Stimulated activated CD8-positive, alpha-beta memory T cell treated with anti-CD3 and anti-CD28 coated beads, Interleukin-15, amount 100 ng/mL, for 48 hours (primary cell): Measurements from ENCODE around the gene SCYL2.
A peak's percentile ranks its signal among the peaks of the same experiment; 100 is the strongest.
"Not testable (repeated sequence)": the region's sequence is repeated elsewhere in the genome, so short reads cannot be mapped to it uniquely, and the experiment has no call there.

Source experiments
- DNase-seq, 2 donors: peaks; one replicate each; pipeline ENCODE4 v3.0.0-alpha.2; 2020; ENCODE audit warnings: low read depth in 2 of 2

SCYL2 gene

DNA sequence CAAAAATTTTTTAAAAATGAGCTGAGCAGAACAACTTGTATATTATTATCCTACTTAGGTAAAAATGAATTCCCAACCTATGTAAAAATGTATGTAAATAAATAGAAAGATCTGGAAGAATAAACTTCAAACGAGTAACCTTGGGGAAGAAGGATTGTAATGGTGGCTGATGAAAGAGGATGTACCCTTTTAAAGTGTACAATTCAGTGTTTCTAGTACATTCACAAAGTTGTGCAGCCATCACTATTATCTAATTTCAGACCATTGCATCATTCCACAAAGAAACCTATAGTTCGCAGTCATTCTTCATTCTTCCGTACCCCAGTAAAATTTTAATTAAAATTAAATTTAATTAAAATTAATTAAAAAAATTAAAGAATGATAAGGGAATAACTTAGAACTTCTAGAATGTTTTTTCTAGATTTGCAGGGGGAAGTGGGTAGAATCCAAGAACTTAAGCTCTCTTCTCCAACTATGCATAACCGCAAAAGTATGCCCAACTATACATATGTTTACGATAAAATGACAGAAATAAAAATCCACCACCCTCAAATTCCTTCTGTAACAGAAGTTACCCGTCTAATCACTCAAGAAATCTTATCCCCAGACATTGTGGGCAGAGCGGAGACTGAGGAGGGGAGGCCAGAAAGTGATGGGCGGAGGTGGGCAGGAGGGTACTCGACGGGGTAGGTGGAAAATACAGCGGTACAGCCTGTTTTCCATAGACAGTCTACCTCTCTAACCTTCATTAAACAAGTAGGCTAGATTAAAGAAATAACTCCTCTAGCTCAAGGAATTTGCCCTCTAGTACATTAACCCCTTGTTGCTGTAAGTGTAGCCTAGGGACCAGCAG is 1.0 kb upstream of the SCYL2 start:
- DNase-seq: no peak

GRCh38 chr12:100266585-100266834 is 467 bp upstream of the SCYL2 start:
- DNase-seq: peak in 1 of 2 donors; percentile 88

DNA sequence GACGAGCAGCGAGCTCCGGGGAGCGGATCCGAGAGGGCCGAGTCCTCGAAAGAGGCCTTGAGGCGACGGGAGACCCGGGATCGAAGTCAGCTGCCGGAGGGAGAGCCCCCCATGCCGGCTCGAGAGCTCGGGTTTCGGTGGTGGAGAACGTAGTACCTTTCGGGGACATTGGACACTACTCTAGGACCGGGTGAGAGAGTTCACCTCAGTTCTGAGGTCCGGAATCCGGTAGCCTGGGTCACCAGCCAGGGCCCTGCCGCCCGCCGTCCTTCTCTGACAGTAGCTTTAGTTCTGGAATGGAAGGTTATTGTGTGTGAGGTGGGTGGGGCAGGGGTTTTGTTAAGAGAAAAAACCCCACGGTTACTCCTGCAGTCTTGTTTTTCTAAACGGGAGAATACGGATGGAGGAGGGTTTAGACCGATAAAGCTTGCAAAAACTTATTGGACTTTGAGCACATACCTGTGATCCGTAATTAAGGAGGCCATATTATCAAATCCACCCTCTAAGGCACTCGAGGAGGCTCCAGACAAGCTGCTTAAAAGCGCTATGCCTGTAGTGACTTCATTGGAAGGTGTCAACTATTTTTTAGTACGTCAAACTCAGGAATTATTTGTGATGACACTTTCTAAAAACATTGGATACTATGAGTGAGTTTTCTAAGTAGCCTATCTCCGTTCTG is 765 bp downstream of the SCYL2 start:
- peak in 1 of 2 donors; percentile 1 for DNase-seq

GRCh38 chr12:100268835-100269564 is 2.0 kb downstream of the SCYL2 start:
- DNase-seq: no peak

DNA sequence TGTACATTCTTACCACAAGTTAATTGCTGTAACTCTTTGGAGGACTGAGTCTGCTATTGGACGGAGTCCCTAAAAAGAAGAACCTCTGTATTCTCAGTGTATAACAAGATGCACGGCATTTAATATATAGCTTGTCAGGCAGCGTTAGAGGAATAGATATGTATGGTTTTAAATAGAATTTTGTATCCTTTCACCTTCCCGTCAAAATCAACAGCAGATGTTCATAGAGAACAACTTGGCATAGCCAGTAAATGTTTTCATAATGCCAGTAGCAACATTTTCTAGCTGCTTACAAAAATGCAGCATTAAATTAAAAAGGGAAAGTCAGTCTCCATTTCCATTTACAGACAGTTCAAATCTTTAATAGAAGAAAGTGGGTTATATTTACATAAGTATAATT is 6.8 kb downstream of the SCYL2 start:
- no peak for DNase-seq

- no peak for DNase-seq
Observed at GRCh38 chr12:100274291-100274690, 7.3 kb downstream of the SCYL2 start.

- DNase-seq: no peak
Observed at GRCh38 chr12:100279159-100279558, 12.2 kb downstream of the SCYL2 start.

DNA sequence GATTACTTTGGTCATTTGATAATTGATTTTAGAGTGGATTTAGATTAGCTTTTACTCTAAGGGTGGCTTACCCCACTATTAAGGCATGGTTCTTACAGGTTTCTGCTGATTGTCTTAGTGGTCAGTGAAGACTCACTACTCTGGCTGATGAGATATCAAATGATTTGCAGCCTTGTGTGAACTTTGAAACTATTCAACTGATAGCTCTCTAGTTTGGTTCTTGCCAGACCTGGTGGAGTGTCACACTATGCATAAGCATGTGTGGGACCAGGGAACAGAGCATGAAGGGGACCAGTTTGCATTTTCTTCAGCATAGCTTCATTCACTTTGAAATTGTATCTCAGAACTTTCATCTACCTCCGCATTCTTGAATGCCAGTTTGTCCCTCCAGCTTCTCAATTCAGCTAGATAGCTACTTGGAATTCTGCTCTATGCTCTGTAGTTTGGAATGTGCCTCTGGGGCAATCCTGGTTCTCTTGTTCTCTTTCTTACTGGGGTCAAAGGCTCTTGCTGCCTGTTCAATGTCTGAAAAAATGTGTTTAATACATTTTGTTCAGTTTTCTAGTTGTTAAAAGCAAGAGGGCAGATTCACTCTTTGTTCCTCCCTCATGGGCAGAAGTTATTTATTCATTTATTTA is 12.7 kb downstream of the SCYL2 start:
- no peak for DNase-seq

- not testable (repeated sequence) for DNase-seq
Observed at GRCh38 chr12:100284556-100284955, 17.6 kb downstream of the SCYL2 start.

DNA sequence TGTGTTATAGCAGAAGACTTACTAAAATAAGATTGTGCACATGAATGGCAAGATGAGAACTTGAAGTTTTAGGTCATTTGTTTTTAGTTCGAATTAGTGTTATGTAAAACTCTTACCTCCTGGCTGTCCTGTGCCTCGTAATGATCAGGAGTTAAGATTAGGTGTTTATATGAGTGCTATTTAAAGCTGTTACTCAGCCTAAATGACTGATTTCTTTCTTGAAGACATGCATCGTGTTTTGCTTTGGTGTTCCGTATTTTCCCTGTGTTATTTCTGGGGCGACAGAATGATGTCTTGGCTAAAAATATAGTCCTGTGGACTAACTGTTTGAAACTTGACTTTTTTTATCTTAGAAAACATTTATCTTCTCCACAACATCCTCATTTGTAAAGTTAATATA is 22.1 kb downstream of the SCYL2 start:
- no peak for DNase-seq

DNA sequence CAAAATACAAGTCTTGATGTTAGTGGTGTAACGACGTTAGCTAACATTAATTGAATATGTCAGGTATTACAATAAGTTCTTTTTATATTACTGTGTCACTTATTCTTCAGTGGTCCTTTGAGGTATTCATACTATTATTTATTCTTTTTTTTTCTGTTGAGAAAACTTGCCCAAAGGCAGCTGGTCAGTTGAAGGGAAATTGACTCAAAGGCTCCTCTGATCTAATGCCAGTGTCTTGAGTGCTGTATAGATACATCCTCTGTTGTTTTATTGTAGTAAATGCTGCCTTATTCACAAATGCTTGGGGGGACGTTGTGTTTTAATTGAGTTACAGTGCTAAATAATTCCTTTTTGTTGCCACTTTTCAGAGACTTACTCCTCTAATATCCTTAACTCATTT is 23.0 kb downstream of the SCYL2 start:
- no peak for DNase-seq

DNA sequence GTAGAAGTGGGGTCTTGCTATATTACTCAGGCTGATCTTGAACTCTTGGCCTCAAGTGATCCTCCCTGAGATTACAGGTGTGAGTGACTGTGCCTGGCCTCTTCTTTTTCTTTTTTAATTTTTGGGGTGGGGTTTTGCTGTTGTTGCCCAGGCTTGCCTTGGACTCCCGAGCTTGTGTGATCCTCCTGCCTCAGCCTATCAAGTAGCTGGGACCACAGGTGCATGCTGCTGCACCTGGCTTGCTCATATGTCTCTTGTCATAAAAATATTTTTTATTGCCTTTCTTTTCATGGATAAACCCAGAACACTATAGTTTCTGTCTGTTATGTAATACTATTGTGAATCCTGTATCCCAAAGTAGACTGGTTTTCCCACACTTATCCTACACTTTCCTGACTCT is 26.0 kb downstream of the SCYL2 start:
- DNase-seq: no peak

GRCh38 chr12:100294366-100294765 is 27.4 kb downstream of the SCYL2 start:
- DNase-seq: not testable (repeated sequence)

GRCh38 chr12:100295764-100296555 is 29.0 kb downstream of the SCYL2 start:
- DNase-seq: no peak

DNA sequence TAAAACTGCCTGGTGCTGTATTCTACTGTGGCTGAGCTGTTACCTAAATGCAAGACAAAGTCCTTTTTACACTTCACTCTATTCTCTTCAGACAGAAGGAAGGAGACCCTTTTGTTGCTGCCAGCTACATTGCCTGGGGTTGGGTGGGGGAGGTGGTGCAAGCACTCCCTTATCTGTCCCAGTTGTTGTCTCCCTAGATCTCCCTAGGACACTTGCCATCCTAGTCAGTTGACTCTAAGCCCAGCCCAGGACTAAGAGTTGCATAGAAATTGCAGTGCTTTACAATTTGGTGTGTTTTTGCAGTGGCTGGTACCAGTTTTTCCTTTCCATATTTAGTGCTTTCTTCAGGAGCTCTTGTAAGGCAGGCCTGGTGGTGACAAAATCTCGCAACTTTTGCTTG is 35.1 kb downstream of the SCYL2 start:
- DNase-seq: no peak

DNA sequence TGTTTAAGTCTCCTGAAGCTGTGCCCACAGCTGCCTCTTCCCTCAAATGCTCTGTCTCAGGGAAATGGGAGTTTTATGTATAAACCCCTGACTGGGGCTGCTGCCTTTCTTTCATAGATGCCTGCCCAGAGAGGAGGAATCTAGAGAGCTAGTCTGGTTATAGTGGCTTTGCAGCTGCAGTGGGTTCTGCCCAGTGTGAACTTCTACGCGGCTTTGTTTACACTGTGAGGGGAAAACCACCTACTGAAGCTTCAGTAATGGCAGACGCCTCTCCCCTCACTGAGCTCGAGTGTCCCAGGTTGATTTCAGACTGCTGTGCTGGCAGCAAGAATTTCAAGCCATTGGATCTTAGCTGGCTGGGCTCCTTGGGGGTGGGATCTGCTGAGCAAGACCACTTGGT is 36.9 kb downstream of the SCYL2 start:
- DNase-seq: no peak

- not testable (repeated sequence) for DNase-seq
Observed at GRCh38 chr12:100304334-100304733, 37.4 kb downstream of the SCYL2 start.

GRCh38 chr12:100308138-100308537 is 41.2 kb downstream of the SCYL2 start:
- DNase-seq: not testable (repeated sequence)

GRCh38 chr12:100311317-100311716 is 44.3 kb downstream of the SCYL2 start:
- no peak for DNase-seq

- DNase-seq: no peak
Observed at GRCh38 chr12:100317371-100317770, 50.4 kb downstream of the SCYL2 start.

DNA sequence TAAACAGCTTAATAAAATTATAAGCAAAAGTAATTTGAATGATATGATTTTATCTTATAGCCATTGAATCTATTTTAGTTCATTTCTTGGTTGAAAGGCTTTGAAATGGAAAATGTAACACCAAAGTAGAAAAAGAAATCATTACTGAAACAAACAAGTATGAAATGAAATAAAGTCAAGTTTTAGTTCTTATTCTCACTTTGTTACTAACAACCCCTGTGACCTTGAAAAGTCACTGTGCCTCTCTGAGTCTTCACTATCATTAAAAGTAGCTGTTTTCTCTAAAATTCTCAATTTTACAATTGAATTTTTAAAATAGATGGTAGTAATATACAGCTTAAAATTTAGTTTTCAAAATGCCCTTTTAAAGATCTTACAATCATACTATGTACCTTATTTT is 57.5 kb downstream of the SCYL2 start:
- no peak for DNase-seq

GRCh38 chr12:100326208-100326607 is 59.2 kb downstream of the SCYL2 start:
- no peak for DNase-seq
